ENCODE measurements around the gene IL17RD. TPM values are rescaled to one million over a fixed set of nuclear protein-coding genes. Genes with fewer than 3 reads are reported as not detected.

The IL17RD gene
- total and polyA plus RNA-seq, 2 of the 4 experiments (the other 2 are of a cell fraction) = 0.72 to 0.92 TPM

DNA sequence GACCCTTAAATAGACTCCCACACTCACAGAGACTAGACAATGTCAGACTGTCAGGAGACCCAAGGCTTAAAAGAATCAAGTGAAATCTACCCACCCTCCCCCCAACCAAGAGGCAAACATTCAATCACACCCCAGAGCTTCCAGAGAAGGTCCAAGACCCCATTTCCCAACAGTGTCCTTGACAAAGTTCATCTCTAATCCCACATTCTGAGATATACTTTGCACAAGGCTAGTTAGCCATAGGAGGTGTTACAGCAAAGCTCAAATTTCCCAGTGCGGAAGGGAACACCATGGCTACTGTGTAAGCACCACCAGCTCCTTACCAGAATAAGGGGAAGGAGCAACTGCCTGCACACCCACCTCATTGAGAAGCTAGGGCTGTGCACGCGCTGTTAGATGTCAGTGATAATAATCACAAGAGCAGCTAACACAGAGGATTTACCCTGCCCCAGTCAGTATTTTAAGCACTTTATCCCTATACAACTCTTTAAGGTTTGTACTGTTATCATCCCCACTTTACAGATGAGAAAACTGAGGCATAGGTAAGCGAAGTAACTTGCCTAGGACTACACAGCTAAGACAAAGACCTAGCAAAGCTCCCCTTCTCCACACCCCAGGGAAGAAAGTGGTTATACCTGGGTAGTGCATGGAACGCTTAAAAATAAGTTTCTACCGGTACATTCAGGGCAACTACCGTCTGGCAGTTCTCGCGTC lies 87.4 kb downstream of the IL17RD start (continued):
- TF ChIP-seq CHD1 (IDR thresholded peaks at IDR 0.05; ENCODE audit: low read depth, low read length) = no peak

DNA sequence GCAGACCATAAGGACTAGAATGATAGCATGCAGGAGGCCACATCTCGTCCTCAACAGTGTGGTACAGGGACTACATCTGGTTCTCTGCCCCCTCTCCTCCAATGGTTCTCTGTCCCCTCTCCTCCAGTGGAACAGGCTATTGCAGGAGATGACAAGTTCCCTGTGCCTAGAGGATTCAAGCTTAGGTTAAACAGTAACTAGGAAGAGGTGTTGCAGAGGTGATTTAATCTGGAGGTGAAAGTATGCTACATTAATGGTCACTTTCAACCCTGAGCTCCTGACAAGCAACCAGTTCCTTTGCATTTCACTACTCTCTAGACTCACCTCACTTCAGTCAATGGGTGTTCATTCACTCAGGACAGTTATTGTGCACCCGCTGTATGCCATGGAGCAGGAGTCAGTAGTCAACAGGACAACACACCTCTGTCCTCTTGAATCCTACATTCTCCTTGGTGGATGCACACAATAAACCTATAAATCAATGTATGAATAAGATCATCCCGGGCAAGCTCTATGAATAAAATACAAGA lies 88.7 kb downstream of the IL17RD start:
- H3K4me2 ChIP-seq (ENCODE audit: low read depth, low read length) = no peak overlapping the region
- no peak for DNase-seq
- no peaks in the 10 kb centered on the region; the same call in 1 of the 2 replicates for H3K4me1 ChIP-seq (ENCODE audit: control insufficient read depth, insufficient read depth, low read length)
- no peak for ATAC-seq (ENCODE audit: low read depth)
- ChIA-PET CTCF (no interaction called here), POLR2A (ENCODE audit: unreplicated experiment) (no interaction called here)
- dilution Hi-C loops (cut with HindIII; ENCODE audit: low sequenced_read_pairs, unreplicated experiment) (no loop called here), intact Hi-C loops (cut with micrococcal nuclease) (no loop called here), in situ Hi-C loops (cut with MboI; ENCODE audit: low sequenced_read_pairs) (no loop called here)
- peaks cover 27% of the 10 kb centered on the region for H3K27me3 ChIP-seq (ENCODE audit: control insufficient read depth, insufficient read depth, low read length)
- H3K14ac ChIP-seq (replicated peaks; ENCODE audit: low read depth, low read length) = no peak overlapping the region
- no peak overlapping the region for H2AK5ac ChIP-seq (ENCODE audit: low read depth, low read length)
- no peaks in the 10 kb centered on the region for H3K9me3 ChIP-seq (ENCODE audit: control insufficient read depth, insufficient read depth, low read length)
- no peak overlapping the region for H3K4ac ChIP-seq (ENCODE audit: low read depth, low read length)
- H4K8ac ChIP-seq (ENCODE audit: low read depth in 2 of 2, low read length in 2 of 2) = no peak overlapping the region
- no peak overlapping the region for H3K18ac ChIP-seq (ENCODE audit: low read depth, low read length)
- no peak overlapping the region for H2BK120ac ChIP-seq (ENCODE audit: low read depth, low read length)
- H2AK9ac ChIP-seq (replicated peaks; ENCODE audit: low read depth, low read length, poor library complexity) = no peak overlapping the region
- no peak overlapping the region for H2BK20ac ChIP-seq (ENCODE audit: low read depth, low read length)
- H3K56ac ChIP-seq (ENCODE audit: extremely low read depth, insufficient read depth, low read length) = no peak overlapping the region
- no peaks in the 10 kb centered on the region for H3K79me1 ChIP-seq (ENCODE audit: low read depth in 1 of 2, low read length in 2 of 2)
- no TSS peak for BruUV-seq (replicated peaks)
- no peak overlapping the region for H3K4me3 ChIP-seq (ENCODE audit: insufficient read depth, low read depth, low read length)
- H3K9ac ChIP-seq (ENCODE audit: low read depth, low read length) = no peak overlapping the region
- no peak overlapping the region for H3K27ac ChIP-seq (ENCODE audit: insufficient read depth, low read length)
- H4K5ac ChIP-seq (ENCODE audit: low read depth, low read length) = no peak overlapping the region
- WGBS, 2 experiments (ENCODE audit: extremely low coverage in 2 of 2, insufficient read length in 1 of 2) = no CpG with 5 or more reads among the region's 3 CpGs
- H3K23ac ChIP-seq (ENCODE audit: low read depth, low read length) = 0 out of 2 replicates have a peak overlapping the region, but pooled peaks have one; percentile 15
- H2BK5ac ChIP-seq (ENCODE audit: low read depth, low read length, poor library complexity, severe bottlenecking) = no peak overlapping the region
- no peaks in the 10 kb centered on the region for H4K20me1 ChIP-seq (ENCODE audit: insufficient read depth, low read length)
- H3K9me1 ChIP-seq (ENCODE audit: insufficient read depth, low read length) = 0 out of 2 replicates have a peak, but pooled peaks cover 4% of the 10 kb centered on the region
- H3K36me3 ChIP-seq (ENCODE audit: control insufficient read depth, insufficient read depth, low read length) = 0 out of 2 replicates have a peak, but pooled peaks cover 1% of the 10 kb centered on the region
- no peak overlapping the region for H4K91ac ChIP-seq (ENCODE audit: insufficient read depth, low read depth, low read length)
- H2AFZ ChIP-seq (replicated peaks; ENCODE audit: low read length, poor library complexity) = no peak overlapping the region
- no peak overlapping the region for H2BK15ac ChIP-seq (ENCODE audit: low read depth, low read length)
- TF ChIP-seq MXI1 (IDR thresholded peaks at IDR 0.05; ENCODE audit: borderline replicate concordance, low read depth, low read length) (no peak), POLR2A (IDR thresholded peaks at IDR 0.05; ENCODE audit: low read depth, low read length) (no peak), FOS (IDR thresholded peaks at IDR 0.05; ENCODE audit: low read depth, low read length) (no peak), CTCF (conservative IDR thresholded peaks at IDR 0.05; ENCODE audit: low read depth, low read length) (no peak), BHLHE40 (IDR thresholded peaks at IDR 0.05; ENCODE audit: low read depth, low read length) (no peak), MAFK (IDR thresholded peaks at IDR 0.05; ENCODE audit: low read depth, low read length) (no peak), MAZ (IDR thresholded peaks at IDR 0.05; ENCODE audit: borderline replicate concordance, low read depth, low read length) (no peak), RAD21 (IDR thresholded peaks at IDR 0.05; ENCODE audit: low read length) (no peak), ELK1 (IDR thresholded peaks at IDR 0.05; ENCODE audit: borderline replicate concordance, low read depth, low read length) (no peak), NFE2L2 (IDR thresholded peaks at IDR 0.05; ENCODE audit: low read depth, low read length) (no peak), USF2 (IDR thresholded peaks at IDR 0.05; ENCODE audit: low read depth, low read length) (no peak), RFX5 (IDR thresholded peaks at IDR 0.05; ENCODE audit: low read depth, low read length) (no peak)
